Transverse colon (tissue), 4 donors: ENCODE measurements around the gene GET4. TPM values are rescaled to one million over a fixed set of nuclear protein-coding genes. Genes with fewer than 3 reads are reported as not detected.

Experiments
- DNase-seq: peaks from one replicate; pipeline ENCODE4 v3.0.0-alpha.2; 2019
- H3K27ac ChIP-seq, 4 donors: fragments of 200-600 bp; sonication (generic); 2 replicates each; pipeline ENCODE4 v1.5.1; 2016 to 2018; ENCODE audit warnings: inconsistent platforms in 4 of 4
- H3K27me3 ChIP-seq: fragments of 200-600 bp; sonication (generic); 2 replicates; pipeline ENCODE4 v1.5.1; 2017; ENCODE audit warnings: inconsistent platforms
- H3K36me3 ChIP-seq, 4 donors: fragments of 200-600 bp; sonication (generic); 2 replicates each; pipeline ENCODE4 v1.5.1; 2017 to 2019; ENCODE audit warnings: inconsistent platforms in 4 of 4
- H3K4me1 ChIP-seq, 4 donors: fragments of 200-600 bp; sonication (generic); 2 replicates each; pipeline ENCODE4 v1.5.1; 2017 to 2020; ENCODE audit warnings: inconsistent platforms in 4 of 4
- H3K4me3 ChIP-seq, 4 donors: fragments of 200-600 bp; sonication (generic); 1 replicate in 1 of 4; 2 replicates in 3 of 4; pipeline versions ENCODE4 v1.5.1 to v1.6.1; 2017 to 2019; ENCODE audit warnings: inconsistent platforms in 4 of 4
- H3K9me3 ChIP-seq, 2 donors: fragments of 200-600 bp; sonication (generic); 2 replicates each; pipeline ENCODE4 v1.5.1; 2017 to 2019; ENCODE audit warnings: inconsistent platforms in 2 of 2
- EP300 ChIP-seq: sonication (generic); formaldehyde crosslinking; IDR thresholded peaks from one replicate; pipeline ENCODE4 v1.6.1; 2017; ENCODE audit warnings: antibody characterized with exemption, low read depth
- POLR2A ChIP-seq: fragments of 450-650 bp; IDR thresholded peaks from one replicate; pipeline ENCODE4 v1.6.1; 2016; ENCODE audit warnings: antibody characterized with exemption, mild to moderate bottlenecking, moderate library complexity
- POLR2AphosphoS5 ChIP-seq, 3 donors: sonication (generic); formaldehyde crosslinking; IDR thresholded peaks; one replicate each; pipeline ENCODE4 v1.6.1; 2016; ENCODE audit warnings: antibody characterized with exemption in 3 of 3
- WGBS, 2 donors: methylation state at CpG; one replicate each; pipeline ENCODE4 v1.1.5; 2018; ENCODE audit warnings: low coverage in 1 of 2; 5-methylcytosine and 5-hydroxymethylcytosine counted together
- in situ Hi-C, 4 donors: fragments of 200-750 bp; cut with MboI; loops; one replicate each; pipeline versions ENCODE4 v1.15.0 to v1.15.1; 2017; ENCODE audit warnings: low sequenced_read_pairs in 3 of 4, low pct_ligation_motif_present in 1 of 4, low pct_unique_long_range_greater_than_20kb in 1 of 4
- intact Hi-C: fragments of 100-400 bp; cut with DNase I; formaldehyde crosslinking; loops from one replicate; pipeline ENCODE4 v1.15.1; 2023; ENCODE audit warnings: low total_unique reads
- total RNA-seq, 4 donors: library from RNA; depleted of rRNA; stranded (reverse); fragments of >200 nt; gene quantifications; one replicate each; pipeline ENCODE4 v1.1.0, GENCODE V29; 2016
- TF ChIP-seq, protein P1 (sequence below), 5 experiments: fragments of 200-600 bp in 3 of 5; fragments of 450-650 bp in 2 of 5; sonication (generic) in 3 of 5; IDR thresholded peaks; 1 replicate in 2 of 5; 2 replicates in 3 of 5; pipeline ENCODE4 v1.5.1; 2016 to 2017; ENCODE audit warnings: antibody characterized with exemption in 5 of 5, inconsistent platforms in 3 of 5, mild to moderate bottlenecking in 2 of 5, moderate library complexity in 1 of 5

Gene GET4
- total RNA-seq, 4 donors from 2014 or later, result 49.4 to 116 (median 85.2) TPM

DNA sequence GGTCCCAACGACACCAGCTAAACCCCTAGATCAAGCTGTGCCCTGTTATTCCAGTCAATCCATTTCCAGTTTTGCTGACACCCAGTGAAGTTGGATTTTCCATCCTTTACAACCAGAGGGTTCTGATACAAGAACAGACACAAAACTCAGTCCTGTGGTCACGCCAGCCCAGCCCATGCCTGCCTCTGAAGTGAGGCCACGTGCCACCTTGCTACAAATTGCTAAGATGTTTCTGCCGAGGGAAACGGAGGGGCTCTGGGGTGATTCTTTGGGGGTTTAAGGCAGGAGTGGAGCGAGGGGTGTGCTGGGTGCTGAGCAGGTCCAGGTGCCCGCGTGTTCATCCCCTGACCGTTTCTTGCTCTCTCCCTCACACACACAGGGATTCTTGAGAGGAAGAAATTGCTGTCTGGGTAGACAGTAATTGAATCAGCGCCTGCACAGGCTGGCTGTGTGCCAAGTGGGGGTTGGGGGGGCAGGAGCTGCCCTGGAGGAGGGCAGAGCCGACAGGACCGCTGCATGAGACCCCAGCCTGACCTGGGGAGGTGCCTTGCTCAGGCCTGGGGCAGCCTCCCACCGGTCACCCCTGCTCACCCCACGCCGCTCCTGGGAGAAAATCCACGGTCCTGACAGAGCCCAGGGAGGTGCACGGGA is 40.1 kb downstream of the GET4 start:
- WGBS, 2 donors, result 39% methylated on average over 17 of the region's 17 CpGs; no CpG with 5 or more reads in 1 of the 2 donors
- H3K4me3 ChIP-seq, result no peak overlapping the region
- no peaks in the 10 kb centered on the region for H3K36me3 ChIP-seq
- no peaks in the 10 kb centered on the region for H3K9me3 ChIP-seq
- in situ Hi-C loops, result no loop called here
- intact Hi-C loops, result no loop called here
- H3K27me3 ChIP-seq, result no peaks in the 10 kb centered on the region
- TF ChIP-seq EP300 (no peak), POLR2AphosphoS5 (IDR thresholded peaks at IDR 0.05) (no peak), POLR2A (no peak)
- TF ChIP-seq, protein P1, sequence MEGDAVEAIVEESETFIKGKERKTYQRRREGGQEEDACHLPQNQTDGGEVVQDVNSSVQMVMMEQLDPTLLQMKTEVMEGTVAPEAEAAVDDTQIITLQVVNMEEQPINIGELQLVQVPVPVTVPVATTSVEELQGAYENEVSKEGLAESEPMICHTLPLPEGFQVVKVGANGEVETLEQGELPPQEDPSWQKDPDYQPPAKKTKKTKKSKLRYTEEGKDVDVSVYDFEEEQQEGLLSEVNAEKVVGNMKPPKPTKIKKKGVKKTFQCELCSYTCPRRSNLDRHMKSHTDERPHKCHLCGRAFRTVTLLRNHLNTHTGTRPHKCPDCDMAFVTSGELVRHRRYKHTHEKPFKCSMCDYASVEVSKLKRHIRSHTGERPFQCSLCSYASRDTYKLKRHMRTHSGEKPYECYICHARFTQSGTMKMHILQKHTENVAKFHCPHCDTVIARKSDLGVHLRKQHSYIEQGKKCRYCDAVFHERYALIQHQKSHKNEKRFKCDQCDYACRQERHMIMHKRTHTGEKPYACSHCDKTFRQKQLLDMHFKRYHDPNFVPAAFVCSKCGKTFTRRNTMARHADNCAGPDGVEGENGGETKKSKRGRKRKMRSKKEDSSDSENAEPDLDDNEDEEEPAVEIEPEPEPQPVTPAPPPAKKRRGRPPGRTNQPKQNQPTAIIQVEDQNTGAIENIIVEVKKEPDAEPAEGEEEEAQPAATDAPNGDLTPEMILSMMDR (IDR thresholded peaks at IDR 0.05), result no peak
- peak overlapping the region in 2 of 4 donors; percentile 86 to 93 for H3K27ac ChIP-seq
- peak; percentile 66 for DNase-seq
- peaks cover 20 to 61% (median 47%) of the 10 kb centered on the region in 4 donors for H3K4me1 ChIP-seq

DNA sequence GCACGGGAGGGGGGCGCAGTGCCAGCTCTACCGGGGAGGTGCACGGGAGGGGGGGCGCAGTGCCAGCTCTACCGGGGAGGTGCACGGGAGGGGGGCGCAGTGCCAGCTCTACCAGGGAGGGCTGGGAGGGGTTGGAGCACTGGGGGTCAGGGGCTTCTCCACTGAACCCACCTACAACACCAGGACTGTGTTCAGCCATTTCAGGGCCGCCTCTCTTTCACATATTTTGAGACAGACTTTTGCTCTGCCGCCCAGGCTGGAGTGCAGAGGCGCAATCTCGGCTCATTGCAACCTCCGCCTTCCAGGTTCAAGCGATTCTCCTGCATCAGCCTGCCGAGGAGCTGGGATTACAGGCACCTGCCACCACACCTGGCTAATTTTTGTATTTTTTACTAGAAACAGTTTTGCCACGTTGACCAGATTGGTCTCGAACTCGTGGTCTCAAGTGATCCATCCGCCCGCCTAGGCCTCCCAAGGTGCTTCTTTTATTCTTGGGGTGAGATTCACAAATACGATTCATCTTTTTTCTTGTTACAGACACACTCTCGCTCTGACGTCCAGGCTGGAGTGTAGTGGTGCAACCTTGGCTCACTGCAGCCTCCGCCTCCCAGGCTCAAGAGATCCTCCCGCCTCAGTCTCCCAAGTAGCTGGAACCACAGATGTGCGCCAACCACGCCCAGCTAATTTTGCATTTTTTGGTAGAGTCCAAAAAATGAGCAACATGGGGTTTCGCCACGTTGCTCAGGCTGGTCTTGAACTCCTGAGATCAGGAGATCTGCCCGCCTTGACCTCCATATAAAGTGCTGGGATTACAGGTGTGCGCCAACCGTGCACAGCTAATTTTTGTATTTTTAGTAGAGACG is 41.1 kb downstream of the GET4 start:
- Histone ChIP-seq H3K4me3 (no peak overlapping the region), H3K36me3 (no peaks in the 10 kb centered on the region), H3K27ac (peak overlapping the region in 1 of 4 donors; percentile 39), H3K27me3 (no peaks in the 10 kb centered on the region), H3K9me3 (no peaks in the 10 kb centered on the region), H3K4me1 (peaks cover 30 to 63% (median 58%) of the 10 kb centered on the region in 4 donors)
- intact Hi-C loops (no loop called here), in situ Hi-C loops (no loop called here)
- peak; percentile 13 for DNase-seq
- no peak for TF ChIP-seq POLR2AphosphoS5 (IDR thresholded peaks at IDR 0.05)
- TF ChIP-seq EP300, result no peak
- 77 to 84% methylated on average over 9 to 29 of the region's 33 CpGs for WGBS, 2 donors

DNA sequence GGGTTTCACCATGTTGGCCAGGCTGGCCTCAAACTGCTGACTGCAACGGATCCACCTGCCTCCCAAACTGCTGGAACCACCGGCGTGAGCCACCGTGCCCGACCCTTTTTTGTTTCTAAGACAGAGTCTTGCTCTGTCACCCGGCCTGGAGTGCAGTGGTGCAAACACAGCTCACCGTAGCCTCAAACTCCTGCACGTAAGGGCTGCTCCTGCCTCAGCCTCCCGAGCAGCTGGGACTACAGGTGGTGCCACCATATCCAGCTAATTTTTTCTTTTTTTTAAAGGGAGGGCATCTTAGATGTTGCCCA is 41.7 kb downstream of the GET4 start:
- Histone ChIP-seq H3K4me3 (no peak overlapping the region), H3K4me1 (peaks cover 30 to 65% (median 63%) of the 10 kb centered on the region in 4 donors), H3K27ac (no peak overlapping the region), H3K36me3 (no peaks in the 10 kb centered on the region), H3K27me3 (no peaks in the 10 kb centered on the region), H3K9me3 (no peaks in the 10 kb centered on the region)
- in situ Hi-C loops, result no loop called here
- peak; percentile 5 for DNase-seq
- intact Hi-C loops, result no loop called here
- TF ChIP-seq, protein P1 (IDR thresholded peaks at IDR 0.05), result no peak
- no peak for TF ChIP-seq POLR2A
- TF ChIP-seq POLR2AphosphoS5 (IDR thresholded peaks at IDR 0.05), result no peak
- TF ChIP-seq EP300, result no peak
- WGBS, 2 donors, result 91% methylated on average over 9 of the region's 9 CpGs; no CpG with 5 or more reads in 1 of the 2 donors

DNA sequence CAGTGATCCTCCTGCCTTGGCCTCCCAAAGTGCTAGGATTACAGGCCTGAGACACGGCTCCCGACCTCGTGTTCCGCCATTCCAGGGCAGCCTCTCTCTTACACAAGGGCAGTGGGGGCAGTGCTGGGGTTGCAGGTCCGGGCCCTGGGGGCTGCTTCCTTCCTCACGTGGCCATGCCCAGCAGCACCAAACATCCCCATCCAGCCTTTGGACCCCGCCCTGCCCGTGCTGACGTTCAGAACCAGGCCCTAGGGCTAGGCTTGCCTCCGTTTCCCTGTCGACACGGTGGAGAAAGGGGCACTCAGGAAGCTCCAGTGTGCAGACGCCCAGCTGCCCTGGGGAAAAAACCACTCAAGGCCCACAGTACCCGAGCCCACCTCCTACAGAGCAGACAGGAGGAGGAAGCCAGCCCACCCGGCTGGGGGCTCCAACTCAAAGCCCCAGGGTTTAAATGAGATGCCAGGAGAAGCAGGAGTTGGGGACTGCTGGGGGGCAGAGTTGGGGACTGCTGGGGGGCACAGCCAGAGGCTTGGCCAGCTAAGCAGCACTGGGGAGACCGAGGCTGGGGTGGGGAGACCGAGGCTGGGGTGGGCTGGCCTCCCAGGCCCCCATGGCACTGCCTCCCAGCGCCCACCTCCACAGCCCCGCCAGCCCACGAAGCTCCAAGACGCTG is 42.2 kb downstream of the GET4 start:
- intact Hi-C loops (no loop called here), in situ Hi-C loops (no loop called here)
- Histone ChIP-seq H3K27me3 (no peaks in the 10 kb centered on the region), H3K9me3 (no peaks in the 10 kb centered on the region), H3K4me3 (no peak overlapping the region), H3K36me3 (no peaks in the 10 kb centered on the region), H3K4me1 (peaks cover 30 to 70% (median 65%) of the 10 kb centered on the region in 4 donors), H3K27ac (peak overlapping the region in 1 of 4 donors; percentile 29)
- DNase-seq, result peak; percentile 7
- no peak for TF ChIP-seq POLR2A
- no peak for TF ChIP-seq EP300
- TF ChIP-seq, protein P1 (IDR thresholded peaks at IDR 0.05), result no peak
- TF ChIP-seq POLR2AphosphoS5 (IDR thresholded peaks at IDR 0.05), result no peak
- 86% methylated on average over 18 of the region's 21 CpGs; no CpG with 5 or more reads in 1 of the 2 donors for WGBS, 2 donors
